Smooth muscle cell (in vitro differentiated cells): ENCODE measurements around the gene COG6. TPM values are rescaled to one million over a fixed set of nuclear protein-coding genes. Genes with fewer than 3 reads are reported as not detected.

ENCODE experiments used
- DNase-seq: peaks from one replicate; lab custom pipeline; 2025; ENCODE audit not compliant: unreplicated experiment; lab: John Stamatoyannopoulos, UW
- H2AFZ ChIP-seq: fragments of 200-600 bp; sonication (generic); 2 replicates; pipeline ENCODE4 v1.6.0; 2016; ENCODE audit warnings: antibody characterized with exemption, low read depth, mild to moderate bottlenecking
- H3F3A ChIP-seq: fragments of 200-600 bp; sonication (generic); 2 replicates; pipeline ENCODE4 v1.6.0; 2017; ENCODE audit warnings: antibody characterized with exemption, low read depth
- H3K27ac ChIP-seq: fragments of 200-600 bp; sonication (generic); 2 replicates; pipeline ENCODE4 v1.5.1; 2016; ENCODE audit warnings: low read depth, mild to moderate bottlenecking
- H3K27me3 ChIP-seq: fragments of 200-600 bp; sonication (generic); 2 replicates; pipeline ENCODE4 v1.6.1; 2016; ENCODE audit warnings: low read depth, mild to moderate bottlenecking
- H3K36me3 ChIP-seq: fragments of 200-600 bp; sonication (generic); 2 replicates; pipeline ENCODE4 v1.5.1; 2016; ENCODE audit warnings: low read depth
- H3K4me1 ChIP-seq: fragments of 200-600 bp; sonication (generic); 2 replicates; pipeline ENCODE4 v1.5.1; 2016; ENCODE audit warnings: low read depth
- H3K4me2 ChIP-seq: fragments of 200-600 bp; sonication (generic); 2 replicates; pipeline ENCODE4 v1.6.0; 2016; ENCODE audit warnings: mild to moderate bottlenecking
- H3K4me3 ChIP-seq: fragments of 200-600 bp; sonication (generic); 2 replicates; pipeline ENCODE4 v1.5.1; 2016; ENCODE audit warnings: mild to moderate bottlenecking
- H3K79me2 ChIP-seq: fragments of 200-600 bp; sonication (generic); 2 replicates; pipeline ENCODE4 v1.6.0; 2016; ENCODE audit warnings: low read depth, mild to moderate bottlenecking
- H3K9ac ChIP-seq: fragments of 200-600 bp; sonication (generic); 2 replicates; pipeline ENCODE4 v1.6.0; 2016; ENCODE audit warnings: low read depth
- H3K9me3 ChIP-seq: fragments of 200-600 bp; sonication (generic); replicated peaks from 2 replicates; pipeline ENCODE4 v1.5.1; 2016; ENCODE audit warnings: low read depth
- H4K20me1 ChIP-seq: fragments of 200-600 bp; sonication (generic); 2 replicates; pipeline ENCODE4 v1.6.0; 2016; ENCODE audit warnings: low read depth
- CTCF ChIP-seq: fragments of 200-600 bp; sonication (generic); IDR thresholded peaks from 2 replicates; pipeline ENCODE4 v1.5.1; 2017; ENCODE audit warnings: borderline replicate concordance, mild to moderate bottlenecking, antibody characterized with exemption; ENCODE audit not compliant: insufficient read depth, poor library complexity, severe bottlenecking
- WGBS: methylation state at CpG from one replicate; pipeline ENCODE4 v1.1.7; 2016; ENCODE audit warnings: low lambda C conversion rate; 5-methylcytosine and 5-hydroxymethylcytosine counted together
- polyA plus RNA-seq: library from polyadenylated mRNA; unstranded; fragments of >200 nt; fragmentation: Nextera tagmentation; extraction: Ambion mirVana; gene quantifications from 2 replicates; pipeline ENCODE4 v1.2.1, GENCODE V29; 2016
- total RNA-seq: library from RNA; depleted of rRNA; stranded (reverse); fragments of >200 nt; gene quantifications from 2 replicates; pipeline ENCODE4 v1.2.3, GENCODE V29; 2014

The COG6 gene
- total and polyA plus RNA-seq, 2 experiments from 2014 or later = 42.9 to 84.8 TPM

GRCh38 chr13:39612023-39612637 lies 43.3 kb upstream of the COG6 start:
- Histone ChIP-seq H3K9ac (no peak overlapping the region), H3K79me2 (no peaks in the 10 kb centered on the region), H2AFZ (no peak overlapping the region), H3K27me3 (no peaks in the 10 kb centered on the region), H3K4me3 (no peak overlapping the region), H3F3A (no peaks in the 10 kb centered on the region), H3K27ac (no peak overlapping the region), H4K20me1 (no peaks in the 10 kb centered on the region), H3K4me2 (no peak overlapping the region), H3K4me1 (no peaks in the 10 kb centered on the region), H3K9me3 (no peaks in the 10 kb centered on the region), H3K36me3 (no peaks in the 10 kb centered on the region)
- TF ChIP-seq CTCF = peak; percentile 92
- no peak for DNase-seq
- WGBS = 67% methylated on average over 5 of the region's 5 CpGs

- H2AFZ ChIP-seq = no peak overlapping the region
Measured at GRCh38 chr13:39616087-39616694, 39.3 kb upstream of the COG6 start.

GRCh38 chr13:39618561-39618960 lies 36.9 kb upstream of the COG6 start:
- Histone ChIP-seq H3K4me2 (no peak overlapping the region), H3K9ac (no peak overlapping the region), H2AFZ (no peak overlapping the region), H3F3A (no peaks in the 10 kb centered on the region), H3K4me3 (no peak overlapping the region), H3K4me1 (no peaks in the 10 kb centered on the region), H3K27me3 (no peaks in the 10 kb centered on the region), H3K9me3 (no peaks in the 10 kb centered on the region), H3K79me2 (no peaks in the 10 kb centered on the region), H3K36me3 (no peaks in the 10 kb centered on the region), H4K20me1 (no peaks in the 10 kb centered on the region), H3K27ac (no peak overlapping the region)
- no peak for DNase-seq
- 69% methylated on average over 1 of the region's 1 CpG for WGBS
- no peak for TF ChIP-seq CTCF

More at GRCh38 chr13:39616087-39616694, 39.3 kb upstream of the COG6 start:
- Histone ChIP-seq H3K36me3 (no peaks in the 10 kb centered on the region), H3K4me1 (no peaks in the 10 kb centered on the region), H3K4me2 (no peak overlapping the region), H3K27ac (no peak overlapping the region), H3K27me3 (no peaks in the 10 kb centered on the region), H3K79me2 (no peaks in the 10 kb centered on the region), H3K9me3 (no peaks in the 10 kb centered on the region), H3F3A (no peaks in the 10 kb centered on the region), H4K20me1 (no peaks in the 10 kb centered on the region), H3K4me3 (no peak overlapping the region), H3K9ac (no peak overlapping the region)
- WGBS = 48% methylated on average over 10 of the region's 10 CpGs
- DNase-seq = no peak
- peak; percentile 89 for TF ChIP-seq CTCF

DNA sequence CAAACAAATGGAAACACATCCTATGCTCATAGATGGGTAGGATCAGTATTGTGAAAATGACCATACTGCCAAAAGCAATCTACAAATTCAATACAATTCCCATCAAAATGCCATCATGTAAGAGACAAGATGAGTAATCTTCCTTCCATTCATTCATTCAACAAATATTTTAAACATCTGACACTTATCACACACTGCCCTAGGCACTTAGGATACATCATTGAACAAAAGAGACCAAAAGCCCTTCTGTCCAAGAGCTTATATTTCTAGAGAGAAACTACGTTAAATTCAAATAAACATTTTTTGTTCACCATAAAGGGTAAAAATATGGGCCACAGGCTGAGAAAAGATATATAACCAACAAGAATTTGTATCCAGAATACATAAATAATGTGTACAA lies 32.0 kb upstream of the COG6 start:
- Histone ChIP-seq H3K4me2 (no peak overlapping the region), H3K4me1 (no peaks in the 10 kb centered on the region), H3K9me3 (no peaks in the 10 kb centered on the region), H3K4me3 (no peak overlapping the region), H3K27ac (no peak overlapping the region), H3K79me2 (no peaks in the 10 kb centered on the region), H3F3A (no peaks in the 10 kb centered on the region), H3K27me3 (no peaks in the 10 kb centered on the region), H3K36me3 (no peaks in the 10 kb centered on the region), H2AFZ (no peak overlapping the region), H4K20me1 (no peaks in the 10 kb centered on the region), H3K9ac (no peak overlapping the region)
- TF ChIP-seq CTCF = no peak
- no peak for DNase-seq
- 85% methylated on average over 1 of the region's 1 CpG for WGBS
